ENCODE measurements around the gene LMO2.

DNA sequence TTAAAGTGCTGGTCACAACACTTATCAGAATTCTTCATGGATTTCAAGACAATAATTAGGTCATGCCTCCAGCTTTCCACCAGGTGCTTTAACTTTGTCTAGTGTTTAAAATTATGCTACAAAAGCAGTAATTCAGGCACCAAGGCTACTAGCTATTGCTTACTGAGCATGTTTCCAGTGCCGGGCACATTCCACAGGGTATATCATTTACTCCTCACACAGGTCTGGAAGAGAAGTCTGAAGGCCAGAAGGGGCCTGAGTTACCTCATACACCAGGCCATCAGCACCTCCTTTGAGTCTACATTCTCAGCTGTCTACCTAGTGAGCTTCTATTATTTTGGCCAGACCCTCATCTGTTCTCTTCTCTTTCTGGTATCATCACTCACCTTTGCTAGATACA is 41.7 kb upstream of the LMO2 start:
- no peak for TF ChIP-seq CTCF (IDR thresholded peaks at IDR 0.05; ENCODE audit: low read length)
- TF ChIP-seq EZH2 (optimal IDR thresholded peaks at IDR 0.05; ENCODE audit: low read depth, low read length), result no peak

All from MM.1S (cell line).